MM.1S (cell line): ENCODE data around the gene PREP.

Experiments
- DNase-seq: peaks from one replicate; pipeline ENCODE4 v3.0.0-alpha.2; 2015
- H2AFZ ChIP-seq: fragments of 300-600 bp; sonication (generic); 2 replicates; pipeline ENCODE4 v1.6.0; 2016; ENCODE audit warnings: antibody characterized with exemption, low read length
- H3F3A ChIP-seq: fragments of 300-600 bp; sonication (generic); 2 replicates; pipeline ENCODE4 v1.6.1; 2016; ENCODE audit warnings: mild to moderate bottlenecking, antibody characterized with exemption, low read length, moderate library complexity, mixed read lengths; ENCODE audit not compliant: insufficient read depth
- H3K27ac ChIP-seq: fragments of 300-600 bp; sonication (generic); 2 replicates; pipeline ENCODE4 v1.5.1; 2016; ENCODE audit warnings: mild to moderate bottlenecking, low read length
- H3K27me3 ChIP-seq: fragments of 300-600 bp; sonication (generic); replicated peaks from 2 replicates; pipeline ENCODE4 v1.6.0; 2016; ENCODE audit warnings: low read length; ENCODE audit not compliant: insufficient read depth
- H3K36me3 ChIP-seq: fragments of 300-600 bp; sonication (generic); replicated peaks from 2 replicates; pipeline ENCODE4 v1.6.1; 2016; ENCODE audit warnings: mild to moderate bottlenecking, low read length, mixed read lengths; ENCODE audit not compliant: insufficient read depth
- H3K4me1 ChIP-seq: fragments of 300-600 bp; sonication (generic); 2 replicates; pipeline ENCODE4 v1.6.1; 2016; ENCODE audit warnings: low read length, mixed read lengths
- H3K4me2 ChIP-seq: fragments of 300-600 bp; sonication (generic); 2 replicates; pipeline ENCODE4 v1.6.0; 2016; ENCODE audit warnings: low read depth, low read length
- H3K4me3 ChIP-seq: fragments of 300-600 bp; sonication (generic); 2 replicates; pipeline ENCODE4 v1.5.1; 2016; ENCODE audit warnings: low read length, mixed read lengths
- H3K79me2 ChIP-seq: fragments of 300-600 bp; sonication (generic); 2 replicates; pipeline ENCODE4 v1.6.1; 2016; ENCODE audit warnings: mixed run types, low read length, mixed read lengths
- H3K9ac ChIP-seq: fragments of 300-600 bp; sonication (generic); 2 replicates; pipeline ENCODE4 v1.6.1; 2016; ENCODE audit warnings: low read length, mixed read lengths
- H3K9me2 ChIP-seq: fragments of 300-600 bp; sonication (generic); replicated peaks from 2 replicates; pipeline ENCODE4 v1.6.1; 2016; ENCODE audit warnings: mild to moderate bottlenecking, low read length, mixed read lengths; ENCODE audit not compliant: insufficient read depth
- H3K9me3 ChIP-seq: fragments of 300-600 bp; sonication (generic); replicated peaks from 2 replicates; pipeline ENCODE4 v1.6.1; 2016; ENCODE audit warnings: mild to moderate bottlenecking, low read length, mixed read lengths; ENCODE audit not compliant: insufficient read depth
- H4K20me1 ChIP-seq: fragments of 300-600 bp; sonication (generic); 2 replicates; pipeline ENCODE4 v1.6.1; 2016; ENCODE audit warnings: mild to moderate bottlenecking, low read length, moderate library complexity, mixed read lengths; ENCODE audit not compliant: insufficient read depth
- EZH2 ChIP-seq: fragments of 300-600 bp; sonication (generic); optimal IDR thresholded peaks from 2 replicates; pipeline ENCODE3; 2017; ENCODE audit warnings: low read depth, mild to moderate bottlenecking, antibody characterized with exemption, low read length, mixed read lengths
- EZH2phosphoT487 ChIP-seq: fragments of 300-600 bp; sonication (generic); IDR thresholded peaks from 2 replicates; pipeline ENCODE4 v1.6.1; 2018; ENCODE audit warnings: antibody characterized with exemption, low read length
- TF ChIP-seq, protein P1 (sequence below): fragments of 300-600 bp; sonication (generic); IDR thresholded peaks from 2 replicates; pipeline ENCODE4 v1.5.1; 2016; ENCODE audit warnings: antibody characterized with exemption, low read length, mixed read lengths

Gene PREP

DNA sequence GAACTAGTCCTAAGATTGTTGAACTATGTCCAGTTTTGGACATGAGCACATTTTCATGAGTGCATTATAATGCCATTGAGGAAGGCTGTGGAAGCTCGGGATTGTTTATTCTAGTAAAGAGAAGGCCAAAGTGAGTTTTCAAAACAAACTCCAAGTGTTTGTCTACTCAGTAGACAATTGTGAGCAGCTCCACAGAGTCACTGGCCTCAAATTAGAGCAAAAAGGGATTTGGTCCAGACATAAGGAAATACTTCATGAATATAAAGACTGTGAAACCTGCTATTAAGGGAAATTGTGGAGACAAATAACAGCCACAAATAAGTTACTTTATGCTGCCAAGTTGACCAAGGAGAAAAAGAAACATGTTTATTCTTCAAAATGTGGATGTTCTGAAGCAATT is 42.6 kb upstream of the PREP start:
- H3K9me3 ChIP-seq: no peaks in the 10 kb centered on the region
- H3K27ac ChIP-seq: no peak overlapping the region
- TF ChIP-seq EZH2phosphoT487: no peak
- no peak for TF ChIP-seq EZH2
- TF ChIP-seq, protein P1, sequence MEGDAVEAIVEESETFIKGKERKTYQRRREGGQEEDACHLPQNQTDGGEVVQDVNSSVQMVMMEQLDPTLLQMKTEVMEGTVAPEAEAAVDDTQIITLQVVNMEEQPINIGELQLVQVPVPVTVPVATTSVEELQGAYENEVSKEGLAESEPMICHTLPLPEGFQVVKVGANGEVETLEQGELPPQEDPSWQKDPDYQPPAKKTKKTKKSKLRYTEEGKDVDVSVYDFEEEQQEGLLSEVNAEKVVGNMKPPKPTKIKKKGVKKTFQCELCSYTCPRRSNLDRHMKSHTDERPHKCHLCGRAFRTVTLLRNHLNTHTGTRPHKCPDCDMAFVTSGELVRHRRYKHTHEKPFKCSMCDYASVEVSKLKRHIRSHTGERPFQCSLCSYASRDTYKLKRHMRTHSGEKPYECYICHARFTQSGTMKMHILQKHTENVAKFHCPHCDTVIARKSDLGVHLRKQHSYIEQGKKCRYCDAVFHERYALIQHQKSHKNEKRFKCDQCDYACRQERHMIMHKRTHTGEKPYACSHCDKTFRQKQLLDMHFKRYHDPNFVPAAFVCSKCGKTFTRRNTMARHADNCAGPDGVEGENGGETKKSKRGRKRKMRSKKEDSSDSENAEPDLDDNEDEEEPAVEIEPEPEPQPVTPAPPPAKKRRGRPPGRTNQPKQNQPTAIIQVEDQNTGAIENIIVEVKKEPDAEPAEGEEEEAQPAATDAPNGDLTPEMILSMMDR: no peak
- no peaks in the 10 kb centered on the region for H3K4me1 ChIP-seq
- H3K36me3 ChIP-seq: no peaks in the 10 kb centered on the region
- H4K20me1 ChIP-seq: no peaks in the 10 kb centered on the region
- H2AFZ ChIP-seq: no peak overlapping the region
- H3K79me2 ChIP-seq: no peaks in the 10 kb centered on the region
- no peak overlapping the region for H3K9ac ChIP-seq
- no peak for DNase-seq
- no peaks in the 10 kb centered on the region for H3K27me3 ChIP-seq
- no peak overlapping the region for H3K4me2 ChIP-seq
- H3K9me2 ChIP-seq: no peaks in the 10 kb centered on the region
- no peaks in the 10 kb centered on the region for H3F3A ChIP-seq
- no peak overlapping the region for H3K4me3 ChIP-seq

- Histone ChIP-seq H3K27ac (no peak overlapping the region), H2AFZ (no peak overlapping the region), H3K9me3 (no peaks in the 10 kb centered on the region), H3K27me3 (no peaks in the 10 kb centered on the region), H3K36me3 (no peaks in the 10 kb centered on the region), H3K4me3 (no peak overlapping the region), H3K4me2 (no peak overlapping the region), H3K9me2 (no peaks in the 10 kb centered on the region), H3K9ac (no peak overlapping the region), H3F3A (no peaks in the 10 kb centered on the region), H3K79me2 (no peaks in the 10 kb centered on the region), H3K4me1 (no peaks in the 10 kb centered on the region), H4K20me1 (no peaks in the 10 kb centered on the region)
- no peak for DNase-seq
- TF ChIP-seq, protein P1: no peak
- TF ChIP-seq EZH2phosphoT487 (no peak), EZH2 (no peak)
These were observed 41.1 kb upstream of the PREP start for GRCh38 chr6:105443941-105444340.

DNA sequence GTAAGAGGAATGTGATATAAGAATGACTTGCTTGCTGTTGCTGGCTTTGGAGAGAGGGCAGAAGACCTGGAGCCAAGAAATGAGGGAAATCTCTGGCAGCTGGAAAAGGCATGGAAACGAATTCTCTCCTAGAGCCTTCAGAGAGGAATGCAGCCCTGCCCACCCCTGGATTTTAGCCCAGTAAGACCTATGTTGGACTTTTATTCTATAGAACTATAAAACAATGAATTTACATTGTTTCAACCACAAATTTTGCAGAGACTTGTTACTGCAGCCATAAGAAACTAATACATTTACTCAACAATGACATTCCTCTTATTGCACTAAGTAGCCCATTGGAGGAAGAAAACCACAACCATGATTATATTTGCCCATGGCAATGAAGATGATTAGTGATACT is 39.5 kb upstream of the PREP start:
- DNase-seq: no peak
- Histone ChIP-seq H4K20me1 (no peaks in the 10 kb centered on the region), H3K9me2 (no peaks in the 10 kb centered on the region), H3K4me2 (no peak overlapping the region), H3K4me3 (no peak overlapping the region), H3F3A (no peaks in the 10 kb centered on the region), H3K4me1 (no peaks in the 10 kb centered on the region), H3K27me3 (no peaks in the 10 kb centered on the region), H3K9ac (no peak overlapping the region), H3K36me3 (no peaks in the 10 kb centered on the region), H3K9me3 (no peaks in the 10 kb centered on the region), H3K27ac (no peak overlapping the region), H2AFZ (no peak overlapping the region), H3K79me2 (no peaks in the 10 kb centered on the region)
- TF ChIP-seq EZH2 (no peak), EZH2phosphoT487 (no peak)
- TF ChIP-seq, protein P1: no peak
